ENCODE results near the gene ARMC9.
A peak's percentile ranks its signal among the peaks of the same experiment; 100 is the strongest.

The ARMC9 gene

DNA sequence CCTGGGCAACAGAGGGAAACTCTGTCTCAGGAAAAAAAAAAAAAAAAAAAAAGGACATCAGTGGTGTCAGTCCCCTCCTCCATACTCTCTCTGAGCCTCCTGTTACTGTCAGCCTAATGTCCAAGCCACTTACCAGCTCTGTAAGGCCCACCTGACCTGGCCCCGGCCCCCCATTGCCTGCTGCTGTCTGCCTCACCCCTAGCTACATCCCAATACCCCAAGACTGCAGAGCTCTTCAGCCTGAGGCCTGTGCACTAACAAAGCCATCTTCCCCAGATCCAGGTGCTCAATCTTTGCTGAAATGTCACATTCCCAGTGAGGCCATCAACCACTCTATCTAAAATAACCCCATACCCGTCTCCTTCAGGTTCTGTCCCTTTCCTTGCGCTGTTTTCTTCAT lies 5.7 kb downstream of the ARMC9 start:
- no peak for DNase-seq

DNA sequence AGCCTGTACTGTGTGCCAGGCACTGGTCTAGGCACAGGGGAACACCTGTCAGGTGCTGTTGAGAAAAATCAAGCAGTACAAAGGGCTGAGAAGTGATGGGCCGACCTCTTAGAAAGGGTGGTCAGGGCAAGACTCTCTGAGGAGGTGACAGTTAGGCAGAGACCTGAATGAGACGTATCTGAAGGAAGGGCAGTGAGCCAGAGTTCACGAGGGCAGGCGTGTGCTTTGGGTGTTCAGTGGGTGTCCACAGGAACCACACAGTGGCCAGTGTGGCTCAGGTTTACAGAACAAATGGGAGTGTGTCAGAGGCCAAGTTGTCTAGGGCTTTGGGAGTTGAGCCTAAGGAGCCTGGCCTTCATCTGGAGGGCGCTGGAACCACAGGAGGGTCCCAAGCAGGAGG lies 6.2 kb downstream of the ARMC9 start:
- no peak for DNase-seq

DNA sequence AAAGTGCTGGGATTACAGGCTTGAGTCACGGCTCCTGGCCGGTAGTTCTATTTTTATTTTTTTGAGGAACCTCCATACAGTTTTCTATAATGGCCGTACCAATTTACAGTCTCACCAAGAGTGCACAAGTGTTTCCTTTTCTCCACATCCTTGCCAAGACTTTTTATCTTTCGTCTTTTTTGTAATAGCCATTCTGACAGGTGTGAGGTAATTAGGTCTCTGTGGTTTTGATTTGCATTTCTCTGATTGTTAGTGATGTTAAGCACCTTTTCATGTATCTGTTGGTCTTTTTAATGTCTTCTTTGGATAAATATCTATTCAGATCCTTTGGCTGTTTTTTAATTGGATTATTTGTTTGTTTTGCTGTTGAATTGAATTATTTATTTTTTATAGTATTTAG lies 9.3 kb downstream of the ARMC9 start:
- no peak for DNase-seq

- DNase-seq: no peak
Observed at GRCh38 chr2:231210782-231211181, 12.4 kb downstream of the ARMC9 start.

- DNase-seq: no peak
Observed at GRCh38 chr2:231211486-231211885, 13.1 kb downstream of the ARMC9 start.

DNA sequence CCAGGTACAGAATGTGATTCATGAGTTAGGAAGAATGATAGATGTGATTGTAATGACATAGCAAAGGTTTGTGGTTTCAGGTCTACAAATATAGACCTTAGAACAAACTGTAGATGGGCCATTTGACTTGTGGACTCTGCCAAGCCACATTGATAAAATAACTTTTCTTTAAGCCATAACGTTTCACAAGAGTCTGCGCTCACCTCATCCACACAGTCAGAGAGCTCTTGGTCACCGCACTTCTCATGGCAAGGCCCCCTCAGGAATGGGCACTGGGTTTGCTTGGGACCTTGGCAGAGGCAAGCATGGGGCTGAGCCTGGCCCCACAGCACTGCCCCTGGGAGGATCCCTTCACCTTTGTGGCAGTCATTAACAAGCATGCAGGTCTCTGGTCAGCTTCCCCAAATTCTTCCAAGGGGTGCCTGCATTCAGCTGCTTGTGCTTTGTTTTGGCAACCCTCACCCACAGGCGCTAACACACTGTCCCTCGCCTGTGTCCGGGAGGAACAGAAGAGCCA lies 14.0 kb downstream of the ARMC9 start:
- no peak for DNase-seq

GRCh38 chr2:231213931-231214642 lies 15.7 kb downstream of the ARMC9 start:
- DNase-seq: no peak

DNA sequence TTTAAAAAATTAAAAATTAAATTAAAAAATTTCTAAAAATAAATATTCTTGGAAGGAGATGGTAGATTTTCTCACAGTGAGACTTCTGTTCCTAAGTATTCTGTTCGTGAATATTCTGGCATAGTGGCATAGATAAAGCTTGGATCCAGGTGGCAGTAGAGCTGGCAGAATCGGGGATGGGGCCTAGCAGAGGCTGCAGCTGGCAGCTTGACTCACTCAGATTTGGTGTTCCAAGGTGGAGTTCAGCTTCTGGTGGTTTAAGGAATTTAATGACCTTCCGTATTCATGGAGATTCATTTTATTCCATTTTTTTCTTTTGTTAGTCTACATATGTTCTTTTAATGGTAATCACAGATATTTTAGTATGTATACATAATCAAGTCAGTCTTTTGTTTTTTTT lies 19.9 kb downstream of the ARMC9 start:
- DNase-seq: no peak

DNA sequence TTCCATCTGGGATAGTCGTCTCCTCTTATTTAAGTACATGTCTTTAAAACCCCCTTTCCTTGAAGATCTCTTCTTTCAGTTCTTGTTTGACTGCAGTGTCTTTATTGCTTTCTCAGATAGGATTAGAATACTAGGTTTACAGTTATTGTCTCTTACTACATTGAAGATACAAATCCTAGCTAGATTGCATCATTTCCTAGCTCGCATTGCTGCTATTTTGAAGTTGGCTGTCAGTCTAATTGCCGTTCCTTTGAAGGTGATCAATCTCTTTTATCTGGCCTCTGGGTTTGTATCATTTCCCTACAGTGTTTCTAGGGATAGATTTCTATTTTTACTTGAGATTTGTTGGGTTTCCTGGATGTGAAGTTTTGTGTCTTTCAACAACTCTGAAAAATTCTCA lies 20.9 kb downstream of the ARMC9 start:
- DNase-seq: no peak

DNA sequence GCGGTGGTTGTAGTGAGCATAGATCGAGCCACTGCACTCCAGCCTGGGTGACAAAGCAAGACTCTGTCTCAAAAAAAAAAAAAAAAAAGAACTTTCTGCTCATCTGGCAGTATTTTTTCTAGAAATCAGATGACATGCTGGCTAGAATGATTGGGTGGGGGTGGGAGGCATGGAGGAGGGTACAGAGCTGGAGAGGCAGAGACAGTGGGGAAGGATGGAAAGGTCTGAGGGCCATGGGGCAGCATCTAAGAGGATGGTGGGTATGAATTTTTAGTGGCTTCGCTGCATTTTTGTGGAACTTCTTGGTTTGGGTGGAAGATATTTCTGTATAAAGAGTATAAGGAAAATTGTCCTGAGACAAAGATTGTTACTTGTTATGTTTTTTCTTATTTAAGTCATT lies 23.3 kb downstream of the ARMC9 start:
- no peak for DNase-seq

DNA sequence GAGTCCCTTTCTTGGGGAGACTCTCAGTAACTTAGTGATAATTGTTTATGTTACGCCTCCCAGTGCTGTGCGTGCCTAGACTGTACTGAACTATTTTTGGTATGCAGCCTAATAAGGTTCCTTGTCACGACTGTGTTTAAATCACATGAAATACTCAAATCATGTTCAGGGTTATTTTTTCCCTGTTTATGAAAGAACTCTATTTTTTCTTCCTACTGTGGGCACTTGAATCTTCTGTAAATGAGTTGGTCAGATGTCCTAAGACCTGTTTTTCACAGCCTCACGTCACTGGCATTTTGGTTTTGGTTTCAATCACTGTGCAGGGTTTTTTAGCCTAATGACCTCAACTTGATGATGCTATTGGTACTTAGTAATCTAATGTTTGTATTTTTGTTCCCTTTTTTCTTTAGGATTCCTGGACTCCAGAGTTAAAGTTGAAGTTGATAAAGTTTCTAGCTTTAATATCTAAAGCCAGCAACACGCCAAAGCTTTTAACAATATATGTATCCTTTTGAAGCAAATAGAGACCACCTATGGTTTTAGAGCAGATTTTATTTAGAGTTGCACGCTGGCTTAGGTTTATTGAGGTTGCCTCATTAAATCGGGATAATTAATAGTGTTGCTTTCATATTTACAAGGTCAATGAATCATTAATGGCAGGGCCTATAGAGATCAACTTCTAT lies 24.0 kb downstream of the ARMC9 start:
- no peak for DNase-seq

DNA sequence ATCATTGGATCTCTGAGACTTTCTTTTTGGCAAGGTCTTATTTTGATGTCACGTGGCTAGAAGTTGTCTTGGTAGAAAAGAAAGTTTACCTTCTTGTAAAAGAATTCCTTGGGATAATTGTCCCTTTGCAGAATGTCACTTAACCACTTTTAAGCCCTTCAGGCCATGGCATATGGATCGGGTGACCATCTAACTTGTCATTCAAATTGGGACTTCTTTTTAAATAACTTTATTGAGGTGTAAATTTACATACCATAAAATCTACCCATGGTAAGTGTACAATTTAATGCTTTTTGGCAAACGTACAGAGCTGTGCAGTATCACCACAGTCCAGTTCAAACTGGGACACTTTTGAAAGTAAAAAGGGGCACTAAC lies 24.6 kb downstream of the ARMC9 start:
- DNase-seq: no peak

DNA sequence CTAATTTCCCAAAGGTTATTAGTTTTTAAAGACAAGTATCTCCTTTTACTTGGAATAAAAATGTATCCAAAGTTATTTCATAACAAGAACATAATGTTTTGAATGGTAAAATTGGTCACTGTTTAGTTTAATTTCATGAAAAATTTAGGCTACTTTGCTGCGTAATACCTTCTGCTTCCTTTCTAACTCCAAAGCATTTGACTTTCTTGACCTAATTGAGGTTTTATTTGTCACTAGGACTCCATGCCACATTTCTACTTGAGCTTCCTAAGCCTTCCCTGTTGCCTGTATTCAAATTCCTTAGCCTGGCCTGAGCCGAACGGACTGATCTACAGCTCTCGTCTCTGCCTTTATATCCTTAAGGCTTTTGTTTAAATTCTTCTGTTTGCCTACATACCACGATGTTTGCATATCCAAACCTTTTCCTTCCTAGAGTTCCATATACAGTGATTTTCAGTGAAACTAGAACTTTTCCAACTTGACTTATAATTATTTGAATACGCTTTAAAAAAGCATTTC lies 25.1 kb downstream of the ARMC9 start:
- no peak for DNase-seq

DNA sequence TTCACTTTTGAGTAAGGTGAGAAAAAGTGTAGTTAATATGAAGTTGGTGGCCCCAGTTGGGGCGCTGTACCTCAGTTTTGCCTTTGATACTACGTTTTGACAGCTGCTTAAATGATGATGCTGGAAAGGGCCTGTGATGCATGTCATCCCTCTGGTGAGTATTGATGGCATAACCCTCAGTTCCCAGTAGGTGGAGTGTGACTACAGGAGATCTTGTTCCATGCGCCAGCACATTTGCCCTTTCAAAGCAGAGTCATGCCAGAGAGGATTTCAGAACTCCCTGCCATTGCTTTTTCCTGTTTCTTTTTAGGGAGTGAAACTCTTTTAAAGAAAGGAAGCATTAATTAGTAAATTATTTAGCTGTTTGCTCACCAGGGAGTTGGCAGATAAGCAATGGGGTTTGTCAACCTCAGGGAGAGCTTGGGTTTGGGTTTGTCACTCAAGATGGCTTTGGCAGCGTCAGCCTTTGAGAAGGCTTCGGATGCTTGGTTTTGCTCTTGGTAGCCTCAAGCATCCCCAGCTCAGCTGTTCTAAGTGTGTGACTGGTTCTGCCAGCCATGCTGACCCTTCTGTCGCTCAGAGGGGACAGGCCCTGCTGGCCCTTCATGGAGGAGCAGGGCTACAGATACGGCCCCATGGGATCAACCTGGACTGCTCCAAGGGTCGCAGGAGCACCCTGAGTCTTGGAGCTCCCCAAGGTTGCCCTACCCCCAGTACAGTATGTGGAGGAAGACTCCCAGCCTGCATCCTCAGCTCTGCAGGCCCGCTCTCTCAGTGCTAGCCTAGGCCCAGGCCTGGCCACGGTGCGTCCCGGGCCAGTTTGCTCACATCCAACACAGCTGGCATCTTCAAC lies 29.1 kb downstream of the ARMC9 start:
- peak; percentile 50 for DNase-seq

DNA sequence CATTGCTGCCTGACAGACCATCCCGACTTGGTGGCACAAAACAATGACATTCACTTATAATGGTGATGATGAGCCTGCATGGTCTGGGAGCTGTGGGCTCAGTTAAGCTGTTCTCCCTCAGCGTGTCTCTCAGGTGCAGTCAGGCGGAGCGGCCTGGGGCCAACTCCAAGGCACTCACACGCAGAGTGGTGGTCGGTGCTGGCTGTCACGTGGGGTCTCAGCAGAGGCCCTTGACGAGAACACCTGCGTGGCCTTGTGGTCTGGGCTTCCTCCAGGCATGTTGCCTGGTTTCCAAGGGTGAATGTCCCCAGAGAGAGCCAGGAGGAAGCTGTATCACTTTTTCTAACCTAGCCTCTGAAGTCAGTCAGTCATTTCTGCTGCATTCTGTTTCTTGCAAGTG lies 29.8 kb downstream of the ARMC9 start:
- DNase-seq: no peak

DNA sequence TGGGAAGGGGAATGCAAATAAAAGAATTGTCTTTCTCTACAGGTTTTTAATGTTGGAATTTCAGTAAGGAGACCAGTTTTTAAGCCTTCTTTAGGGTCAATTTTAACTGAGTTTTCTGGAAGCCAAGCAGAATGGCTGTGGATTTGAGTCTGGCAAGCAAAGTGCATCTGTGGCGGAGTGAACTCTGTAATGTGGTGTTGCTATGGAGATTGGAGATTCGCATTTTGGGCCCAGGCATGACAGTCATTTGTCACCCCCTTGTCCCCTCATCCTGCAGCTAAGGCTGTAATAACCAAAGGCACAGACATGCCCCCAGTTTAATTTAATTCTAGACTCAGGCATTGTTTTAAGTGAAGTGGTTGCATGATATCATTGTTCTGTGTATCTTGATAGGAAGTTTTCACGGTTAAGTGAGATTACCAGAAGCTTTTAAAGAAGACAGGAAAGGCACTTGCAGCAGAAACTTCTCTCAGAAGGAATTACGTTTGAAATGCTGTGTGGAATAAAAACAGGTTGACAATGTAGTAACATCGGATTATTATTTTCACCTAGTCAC lies 30.6 kb downstream of the ARMC9 start:
- DNase-seq: no peak

DNA sequence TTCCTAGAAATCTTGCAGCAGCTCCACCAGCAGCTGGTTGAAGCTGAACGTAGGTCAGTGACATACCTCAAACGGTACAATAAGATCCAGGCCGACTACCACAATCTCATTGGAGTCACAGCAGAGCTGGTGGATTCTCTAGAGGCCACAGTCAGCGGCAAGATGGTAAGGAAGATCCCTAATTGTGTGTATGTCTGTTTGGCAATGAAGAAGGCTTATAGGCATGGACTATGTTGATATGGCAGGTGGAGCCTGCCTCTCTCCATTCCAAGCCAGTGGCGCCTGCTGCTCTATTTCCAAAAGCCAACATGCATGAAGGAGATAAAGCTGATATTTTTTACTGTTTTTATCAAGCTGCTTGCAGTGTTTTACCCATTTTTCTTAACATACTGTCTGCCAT lies 36.8 kb downstream of the ARMC9 start:
- no peak for DNase-seq

DNA sequence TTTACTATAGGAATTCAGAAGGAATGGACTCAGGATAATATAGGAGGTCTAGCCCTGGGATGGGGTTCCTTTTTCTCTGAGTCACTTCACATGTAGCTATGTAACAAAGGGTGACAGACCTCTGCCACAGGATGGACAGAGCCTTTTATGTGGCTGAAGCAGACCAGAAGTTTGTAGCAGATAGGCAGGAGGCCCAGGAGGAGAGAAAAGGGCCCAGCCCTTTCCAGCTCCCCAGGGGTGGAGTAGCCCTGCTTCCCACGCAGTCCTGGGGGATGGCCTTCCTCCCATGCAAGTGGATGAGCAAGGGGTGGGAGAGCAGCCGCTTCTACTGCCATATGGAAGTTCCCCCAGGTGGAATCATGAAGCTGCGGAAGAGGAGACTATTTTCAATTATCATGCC lies 40.3 kb downstream of the ARMC9 start:
- DNase-seq: no peak

- no peak for DNase-seq
Observed at GRCh38 chr2:231239751-231240150, 41.3 kb downstream of the ARMC9 start.

DNA sequence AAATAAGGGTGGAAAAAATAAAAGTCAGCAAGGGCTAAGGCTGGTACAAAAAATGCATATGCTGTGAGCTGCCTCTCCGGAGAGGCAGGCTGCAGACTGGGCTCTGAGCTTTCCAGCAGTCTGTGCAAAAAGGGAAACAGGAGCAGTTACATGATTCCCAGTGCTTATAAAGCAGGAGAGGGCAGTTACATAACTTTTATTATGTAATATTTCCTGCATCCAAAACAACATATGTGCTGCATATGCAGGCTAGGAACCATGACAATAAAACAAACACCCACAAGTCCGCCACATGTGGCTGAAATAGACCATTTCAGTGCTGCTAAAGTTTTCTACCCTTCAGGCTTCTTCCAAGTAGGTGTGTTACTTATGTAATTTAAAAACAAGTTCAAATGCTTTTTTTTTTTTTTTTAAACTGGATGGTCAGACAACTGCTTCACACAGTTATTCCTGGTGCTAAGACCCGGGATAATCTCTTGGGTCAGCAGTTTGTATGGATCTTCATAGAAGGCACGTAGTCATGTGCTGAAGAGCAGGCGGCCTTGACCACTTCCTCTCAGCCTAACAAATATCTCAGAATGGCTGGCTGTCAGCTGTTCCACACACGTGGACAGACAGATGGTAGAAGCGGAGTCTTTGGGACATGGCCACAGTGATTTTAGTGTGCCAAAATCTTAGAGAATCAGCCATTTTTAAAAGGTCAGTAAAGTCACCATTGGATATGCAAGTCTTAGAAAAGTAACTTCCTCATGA lies 43.5 kb downstream of the ARMC9 start:
- DNase-seq: no peak

- DNase-seq: no peak
Observed at GRCh38 chr2:231243866-231244265, 45.4 kb downstream of the ARMC9 start.
